ENCODE data around the gene TEKT5. TPM values are rescaled to one million over a fixed set of nuclear protein-coding genes. Genes with fewer than 3 reads are reported as not detected.

Gene TEKT5
- total RNA-seq, 2 donors from 2014 or later, result 0.21 to 0.82 TPM

- TF ChIP-seq CTCF (IDR thresholded peaks at IDR 0.05), result no peak
- DNase-seq, result no peak
- intact Hi-C loops (cut with DNase I), result loop anchor here (10.0 kb wide), 1 partner anchor 47 kb away; no protein-coding TSS in a partner anchor
- H3K36me3 ChIP-seq, result no peaks in the 10 kb centered on the region
- H3K4me3 ChIP-seq, result no peak overlapping the region
- H3K27me3 ChIP-seq, result no peaks in the 10 kb centered on the region
- H3K4me1 ChIP-seq, result peaks cover 3% of the 10 kb centered on the region
- no peaks in the 10 kb centered on the region for H3K9me3 ChIP-seq
- no peak overlapping the region for H3K9ac ChIP-seq (ENCODE audit: low read depth in 2 of 2, low read length in 2 of 2)
- no peak overlapping the region for H3K27ac ChIP-seq
Measured at GRCh38 chr16:10641953-10642949, 52.5 kb downstream of the TEKT5 start.

- TF ChIP-seq CTCF (IDR thresholded peaks at IDR 0.05), result no peak
- Histone ChIP-seq H3K9ac (ENCODE audit: low read depth in 2 of 2, low read length in 2 of 2) (no peak overlapping the region), H3K4me3 (no peak overlapping the region), H3K4me1 (no peaks in the 10 kb centered on the region), H3K27ac (no peak overlapping the region), H3K36me3 (no peaks in the 10 kb centered on the region), H3K27me3 (no peaks in the 10 kb centered on the region), H3K9me3 (no peaks in the 10 kb centered on the region)
- no peak for DNase-seq
- intact Hi-C loops (cut with DNase I), result loop anchor here (10.0 kb wide), 1 partner anchor 47 kb away; no protein-coding TSS in a partner anchor
Measured at GRCh38 chr16:10641555-10641952, 53.2 kb downstream of the TEKT5 start.

GRCh38 chr16:10640934-10641333, 53.8 kb downstream of the TEKT5 start:
- H3K4me3 ChIP-seq, result no peak overlapping the region
- H3K27ac ChIP-seq, result no peak overlapping the region
- no peak overlapping the region for H3K9ac ChIP-seq (ENCODE audit: low read depth in 2 of 2, low read length in 2 of 2)
- intact Hi-C loops (cut with DNase I), result loop anchor here (10.0 kb wide), 1 partner anchor 46 kb away; no protein-coding TSS in a partner anchor
- H3K4me1 ChIP-seq, result no peaks in the 10 kb centered on the region
- no peaks in the 10 kb centered on the region for H3K9me3 ChIP-seq
- no peaks in the 10 kb centered on the region for H3K27me3 ChIP-seq
- TF ChIP-seq CTCF (IDR thresholded peaks at IDR 0.05), result no peak
- no peaks in the 10 kb centered on the region for H3K36me3 ChIP-seq
- no peak for DNase-seq

GRCh38 chr16:10638101-10638500, 56.6 kb downstream of the TEKT5 start:
- TF ChIP-seq CTCF (IDR thresholded peaks at IDR 0.05), result no peak
- no peaks in the 10 kb centered on the region for H3K4me1 ChIP-seq
- H3K9me3 ChIP-seq, result no peaks in the 10 kb centered on the region
- DNase-seq, result no peak
- H3K9ac ChIP-seq (ENCODE audit: low read depth in 2 of 2, low read length in 2 of 2), result no peak overlapping the region
- no peak overlapping the region for H3K4me3 ChIP-seq
- no peaks in the 10 kb centered on the region for H3K27me3 ChIP-seq
- H3K36me3 ChIP-seq, result no peaks in the 10 kb centered on the region
- no peak overlapping the region for H3K27ac ChIP-seq
- intact Hi-C loops (cut with DNase I), result no loop called here

- Histone ChIP-seq H3K27me3 (no peaks in the 10 kb centered on the region), H3K4me3 (no peak overlapping the region), H3K36me3 (no peaks in the 10 kb centered on the region), H3K9ac (ENCODE audit: low read depth in 2 of 2, low read length in 2 of 2) (no peak overlapping the region), H3K27ac (no peak overlapping the region), H3K4me1 (no peaks in the 10 kb centered on the region), H3K9me3 (no peaks in the 10 kb centered on the region)
- no peak for DNase-seq
- intact Hi-C loops (cut with DNase I), result no loop called here
- no peak for TF ChIP-seq CTCF (IDR thresholded peaks at IDR 0.05)
Measured at GRCh38 chr16:10637337-10638037, 57.2 kb downstream of the TEKT5 start.

Data from colonic mucosa (tissue), 4 donors.